ENCODE results near the gene WWOX. TPM values are rescaled to one million over a fixed set of nuclear protein-coding genes. Genes with fewer than 3 reads are reported as not detected.

Gene WWOX
- total RNA-seq, 4 donors from 2014 or later, result 12.9 to 53.5 (median 25.6) TPM

GRCh38 chr16:78939597-78939996 is 840.1 kb downstream of the WWOX start:
- no peaks in the 10 kb centered on the region for H3K9me3 ChIP-seq
- H3K27ac ChIP-seq, result no peak overlapping the region
- H3K4me3 ChIP-seq, result no peak overlapping the region
- no peaks in the 10 kb centered on the region for H3K4me1 ChIP-seq
- no peak for ATAC-seq
- WGBS, 2 donors (ENCODE audit: low coverage in 1 of 2), result 71 to 77% methylated on average over 6 of the region's 6 CpGs
- no peaks in the 10 kb centered on the region for H3K36me3 ChIP-seq
- TF ChIP-seq POLR2AphosphoS5 (IDR thresholded peaks at IDR 0.05) (no peak), EP300 (IDR thresholded peaks at IDR 0.05) (no peak), POLR2A (IDR thresholded peaks at IDR 0.05) (no peak), CTCF (IDR thresholded peaks at IDR 0.05) (no peak)
- no peaks in the 10 kb centered on the region for H3K27me3 ChIP-seq

GRCh38 chr16:78942625-78943245 is 843.3 kb downstream of the WWOX start:
- no peaks in the 10 kb centered on the region for H3K4me1 ChIP-seq
- 64 to 80% methylated on average over 8 of the region's 8 CpGs for WGBS, 2 donors (ENCODE audit: low coverage in 1 of 2)

GRCh38 chr16:78945336-78945735 is 845.9 kb downstream of the WWOX start:
- H3K27me3 ChIP-seq, result no peaks in the 10 kb centered on the region
- H3K4me1 ChIP-seq, result no peaks in the 10 kb centered on the region
- no peak for ATAC-seq
- no peak overlapping the region for H3K4me3 ChIP-seq
- peaks cover 0 to 8% (median 0%) of the 10 kb centered on the region in 3 donors for H3K9me3 ChIP-seq
- TF ChIP-seq CTCF (IDR thresholded peaks at IDR 0.05) (no peak), EP300 (IDR thresholded peaks at IDR 0.05) (no peak), POLR2A (IDR thresholded peaks at IDR 0.05) (no peak), POLR2AphosphoS5 (IDR thresholded peaks at IDR 0.05) (no peak)
- no peak overlapping the region for H3K27ac ChIP-seq
- H3K36me3 ChIP-seq, result no peaks in the 10 kb centered on the region
- WGBS, 2 donors (ENCODE audit: low coverage in 1 of 2), result 49 to 75% methylated on average over 1 to 2 of the region's 2 CpGs

More at GRCh38 chr16:78942625-78943245, 843.3 kb downstream of the WWOX start:
- TF ChIP-seq POLR2A (IDR thresholded peaks at IDR 0.05) (no peak), CTCF (IDR thresholded peaks at IDR 0.05) (no peak), POLR2AphosphoS5 (IDR thresholded peaks at IDR 0.05) (no peak), EP300 (IDR thresholded peaks at IDR 0.05) (no peak)
- Histone ChIP-seq H3K27ac (no peak overlapping the region), H3K36me3 (no peaks in the 10 kb centered on the region), H3K4me3 (no peak overlapping the region), H3K27me3 (no peaks in the 10 kb centered on the region), H3K9me3 (no peaks in the 10 kb centered on the region)
- no peak for ATAC-seq

GRCh38 chr16:78946556-78946955 is 847.1 kb downstream of the WWOX start:
- Histone ChIP-seq H3K4me3 (no peak overlapping the region), H3K9me3 (peaks cover 0 to 8% (median 0%) of the 10 kb centered on the region in 3 donors), H3K36me3 (no peaks in the 10 kb centered on the region), H3K4me1 (no peaks in the 10 kb centered on the region), H3K27ac (no peak overlapping the region), H3K27me3 (no peaks in the 10 kb centered on the region)
- WGBS, 2 donors (ENCODE audit: low coverage in 1 of 2), result 94 to 95% methylated on average over 9 to 11 of the region's 11 CpGs
- ATAC-seq, result no peak
- TF ChIP-seq EP300 (IDR thresholded peaks at IDR 0.05) (no peak), POLR2A (IDR thresholded peaks at IDR 0.05) (no peak)

- H3K36me3 ChIP-seq, result no peaks in the 10 kb centered on the region
- no peak overlapping the region for H3K27ac ChIP-seq
- H3K4me1 ChIP-seq, result no peaks in the 10 kb centered on the region
- no peak for TF ChIP-seq EP300 (IDR thresholded peaks at IDR 0.05)
- no peak for TF ChIP-seq CTCF (IDR thresholded peaks at IDR 0.05)
- no peak for TF ChIP-seq POLR2AphosphoS5 (IDR thresholded peaks at IDR 0.05)
- TF ChIP-seq POLR2A (IDR thresholded peaks at IDR 0.05), result no peak
- ATAC-seq, result no peak
- no peak overlapping the region for H3K4me3 ChIP-seq
- WGBS, 2 donors (ENCODE audit: low coverage in 1 of 2), result 51% methylated on average over 3 of the region's 3 CpGs; no CpG with 5 or more reads in 1 of the 2 donors
- peaks cover 0 to 8% (median 0%) of the 10 kb centered on the region in 3 donors for H3K9me3 ChIP-seq
- no peaks in the 10 kb centered on the region for H3K27me3 ChIP-seq
Measured at GRCh38 chr16:78950768-78951167, 851.3 kb downstream of the WWOX start.

All from gastroesophageal sphincter (tissue), 4 donors.